TTC549 (cell line): ENCODE measurements around the gene MATN1.

ENCODE experiments used
- FAIRE-seq: peaks from 2 replicates; lab custom pipeline; 2012; peaks lifted over from hg19 to GRCh38; lab: Jason Lieb, UNC

MATN1 gene

GRCh38 chr1:30744060-30744756 lies 20.8 kb upstream of the MATN1 start:
- FAIRE-seq: no peak

GRCh38 chr1:30743584-30744059 lies 20.2 kb upstream of the MATN1 start:
- no peak for FAIRE-seq

GRCh38 chr1:30742963-30743559 lies 19.7 kb upstream of the MATN1 start:
- no peak for FAIRE-seq

- FAIRE-seq: no peak
Observed at GRCh38 chr1:30742300-30742962, 19.0 kb upstream of the MATN1 start.

GRCh38 chr1:30741239-30741894 lies 18.0 kb upstream of the MATN1 start:
- no peak for FAIRE-seq

- no peak for FAIRE-seq
Observed at GRCh38 chr1:30740251-30741238, 17.2 kb upstream of the MATN1 start.

- no peak for FAIRE-seq
Observed at GRCh38 chr1:30739601-30740000, 16.2 kb upstream of the MATN1 start.

GRCh38 chr1:30738715-30739559 lies 15.6 kb upstream of the MATN1 start:
- no peak for FAIRE-seq

GRCh38 chr1:30738040-30738714 lies 14.8 kb upstream of the MATN1 start:
- FAIRE-seq: no peak

- FAIRE-seq: no peak
Observed at GRCh38 chr1:30737357-30738039, 14.1 kb upstream of the MATN1 start.

GRCh38 chr1:30735668-30736498 lies 12.5 kb upstream of the MATN1 start:
- FAIRE-seq: no peak

- FAIRE-seq: no peak
Observed at GRCh38 chr1:30735124-30735523, 11.7 kb upstream of the MATN1 start.

- FAIRE-seq: no peak
Observed at GRCh38 chr1:30734580-30734979, 11.2 kb upstream of the MATN1 start.

GRCh38 chr1:30734106-30734505 lies 10.7 kb upstream of the MATN1 start:
- no peak for FAIRE-seq

GRCh38 chr1:30733493-30733892 lies 10.1 kb upstream of the MATN1 start:
- no peak for FAIRE-seq

- FAIRE-seq: no peak
Observed at GRCh38 chr1:30732277-30732996, 9.1 kb upstream of the MATN1 start.

GRCh38 chr1:30731806-30732276 lies 8.5 kb upstream of the MATN1 start:
- no peak for FAIRE-seq
